HepG2 (cell line): Measurements from ENCODE around the gene LIME1. TPM values are rescaled to one million over a fixed set of nuclear protein-coding genes. Genes with fewer than 3 reads are reported as not detected.

Experiments used
- ATAC-seq: fragments of 200-7000 bp; cut with Tn5 transposase; 3 replicates; pipeline ENCODE4 v1.9.1; 2020; ENCODE audit warnings: mild to moderate bottlenecking, moderate library complexity
- BruUV-seq: library from RNA; stranded (reverse); fragments of 400-500 nt; replicated peaks from 2 replicates; lab custom pipeline; 2021; lab: Mats Ljungman, UMichigan
- CTCF ChIA-PET: fragments of 300-600 bp; formaldehyde crosslinking; extraction: SDS; loops from one replicate; lab custom pipeline; 2021; ENCODE audit warnings: low total read pairs, inconsistent platforms, low intra/inter-chr PET ratio; lab: Yijun Ruan, JAX
- POLR2A ChIA-PET: fragments of 350-600 bp; sonication (Branson Sonifier 250); formaldehyde crosslinking; loops from one replicate; lab custom pipeline; 2020; ENCODE audit warnings: antibody characterized with exemption, inconsistent platforms; lab: Yijun Ruan, JAX
- DNase-seq: peaks from one replicate; pipeline ENCODE4 v3.0.0-alpha.2; 2015; ENCODE audit warnings: low spot score
- FAIRE-seq: peaks from 3 replicates; lab custom pipeline; 2011; peaks lifted over from hg19 to GRCh38; lab: Jason Lieb, UNC
- H2AFZ ChIP-seq: one replicate; pipeline ENCODE4 v1.6.1; 2011; ENCODE audit warnings: low read length, inconsistent platforms
- H3K27ac ChIP-seq: fragments of 300-600 bp; 3 replicates; pipeline ENCODE4 v1.8.0; 2011; ENCODE audit warnings: mixed run types, mild to moderate bottlenecking, mixed read lengths, low read length, inconsistent platforms; ENCODE audit not compliant: insufficient read depth; ENCODE audit errors: extremely low read length
- H3K27me3 ChIP-seq, 2 experiments: fragments of 200-600 bp in 1 of 2; 2 replicates in 1 of 2; 3 replicates in 1 of 2; pipeline versions ENCODE4 v1.6.0 to v1.8.0; 2011; ENCODE audit warnings: low read length in 2 of 2, mild to moderate bottlenecking in 2 of 2, moderate library complexity in 2 of 2, inconsistent platforms in 1 of 2; ENCODE audit not compliant: insufficient read depth in 2 of 2, control insufficient read depth in 1 of 2
- H3K36me3 ChIP-seq, 2 experiments: fragments of 200-600 bp in 1 of 2; replicated peaks in 1 of 2; 2 replicates in 1 of 2; 3 replicates in 1 of 2; pipeline versions ENCODE4 v1.5.1 to v1.8.0; 2011; ENCODE audit warnings: low read length in 2 of 2, inconsistent platforms in 1 of 2; ENCODE audit not compliant: insufficient read depth in 2 of 2, control insufficient read depth in 1 of 2
- H3K4me1 ChIP-seq: 2 replicates; pipeline ENCODE4 v1.5.1; 2012; ENCODE audit warnings: low read length, inconsistent platforms; ENCODE audit not compliant: insufficient read depth
- H3K4me2 ChIP-seq: 2 replicates; pipeline ENCODE4 v1.6.0; 2011; ENCODE audit warnings: low read depth, low read length, inconsistent platforms
- H3K4me3 ChIP-seq, 3 experiments: fragments of 200-600 bp in 1 of 3; sonication (generic), shearing (Covaris generic) in 1 of 3; replicated peaks in 1 of 3; 2 replicates each; pipeline ENCODE4 v1.5.1; 2011 to 2016; ENCODE audit warnings: low read length in 3 of 3, inconsistent platforms in 2 of 3, low read depth in 2 of 3, mild to moderate bottlenecking in 2 of 3, control low read depth in 1 of 3, mixed read lengths in 1 of 3; ENCODE audit not compliant: insufficient read depth in 1 of 3
- H3K79me2 ChIP-seq: one replicate; pipeline ENCODE4 v1.6.1; 2011; ENCODE audit warnings: low read length, inconsistent platforms; ENCODE audit not compliant: insufficient read depth
- H3K9ac ChIP-seq: 2 replicates; pipeline ENCODE4 v1.6.0; 2011; ENCODE audit warnings: mild to moderate bottlenecking, low read depth, low read length, inconsistent platforms; ENCODE audit not compliant: insufficient read depth
- H3K9me3 ChIP-seq: 2 replicates; pipeline ENCODE4 v1.5.1; 2012; ENCODE audit warnings: mild to moderate bottlenecking, low read length
- H4K20me1 ChIP-seq: 2 replicates; pipeline ENCODE4 v1.6.0; 2011; ENCODE audit warnings: inconsistent platforms, mild to moderate bottlenecking, low read length, moderate library complexity; ENCODE audit not compliant: insufficient read depth
- CTCF ChIP-seq: sonication (generic); formaldehyde crosslinking; IDR thresholded peaks from 2 replicates; pipeline ENCODE4 v1.5.0; 2020; ENCODE audit warnings: mild to moderate bottlenecking, missing genetic modification reagents, moderate library complexity
- MTA3 ChIP-seq: sonication (generic); formaldehyde crosslinking; IDR thresholded peaks from 2 replicates; pipeline ENCODE4 v1.4.0; 2020; ENCODE audit warnings: missing genetic modification reagents
- NFIB ChIP-seq: sonication (generic); formaldehyde crosslinking; IDR thresholded peaks from 2 replicates; pipeline ENCODE4 v1.9.0; 2021; ENCODE audit warnings: missing genetic modification reagents, mild to moderate bottlenecking, borderline replicate concordance
- SALL1 ChIP-seq: sonication (generic); formaldehyde crosslinking; IDR thresholded peaks from 2 replicates; pipeline ENCODE4 v1.8.0; 2022; ENCODE audit warnings: mild to moderate bottlenecking, missing genetic modification reagents
- ZMAT5 ChIP-seq: sonication (generic); formaldehyde crosslinking; IDR thresholded peaks from 2 replicates; pipeline ENCODE4 v1.5.0; 2020; ENCODE audit warnings: mild to moderate bottlenecking, low read depth, missing genetic modification reagents, borderline replicate concordance
- WGBS: methylation state at CpG from one replicate; pipeline ENCODE4 v1.1.6; 2017; ENCODE audit warnings: low lambda C conversion rate; 5-methylcytosine and 5-hydroxymethylcytosine counted together
- in situ Hi-C: cut with HindIII; loops from 2 replicates; pipeline ENCODE4 v1.10.0; 2017; ENCODE audit warnings: low pct_unique_long_range_greater_than_20kb; ENCODE audit not compliant: extremely low pct_ligation_motif_present
- intact Hi-C: fragments of 100-400 bp; cut with micrococcal nuclease; formaldehyde crosslinking; loops from one replicate; pipeline ENCODE4 v1.10.0; 2022; ENCODE audit not compliant: unreplicated experiment
- polyA plus RNA-seq, 8 experiments: library from polyadenylated mRNA; depleted of rRNA in 3 of 8; stranded (reverse) in 7 of 8; unstranded in 1 of 8; fragments of >200 nt; fragmentation: Illumina TruSeq in 4 of 8; extraction: Trizol in 4 of 8; gene quantifications; 2 replicates each; pipeline versions ENCODE4 v1.2.1 to v1.2.3, GENCODE V29; 2011 to 2016; ENCODE audit warnings: low read depth in 4 of 8, missing spikeins in 1 of 8, mixed read lengths in 1 of 8; ENCODE audit not compliant: insufficient read depth in 1 of 8
- total RNA-seq, 5 experiments: library from RNA; depleted of rRNA; stranded (reverse); fragments of >200 nt; fragmentation: Illumina TruSeq; extraction: Trizol; gene quantifications; 2 replicates each; pipeline ENCODE4 v1.2.3, GENCODE V29; 2016; ENCODE audit warnings: low read depth in 1 of 5

LIME1 gene
- total and polyA plus RNA-seq, 2 of the 13 experiments (the other 11 are each of a cell fraction or from before 2014, with no cell fraction given): 13.0 to 61.5 TPM

GRCh38 chr20:63755933-63756647, 19.6 kb downstream of the LIME1 start (continued):
- TF ChIP-seq CTCF (CRISPR knock-in tag) (0 out of 2 replicates have a peak, but pooled peaks have one; percentile 22), SALL1 (CRISPR knock-in tag) (0 out of 2 replicates have a peak, but pooled peaks have one; percentile 39), ZMAT5 (CRISPR knock-in tag) (no peak)

- no peaks in the 10 kb centered on the region for H3K36me3 ChIP-seq
- in situ Hi-C loops: no loop called here
- no peak overlapping the region for H3K4me2 ChIP-seq
- H2AFZ ChIP-seq: no peak overlapping the region
- intact Hi-C loops: no loop called here
- 27% methylated on average over 8 of the region's 8 CpGs for WGBS
- peaks cover 25% of the 10 kb centered on the region for H3K4me1 ChIP-seq
- POLR2A ChIA-PET: interaction anchor here (2.0 kb wide), 1 partner anchor 108 kb away, joined by 5 read pairs; the partner anchor contains the start of gene TPD52L2
- no peaks in the 10 kb centered on the region for H3K9me3 ChIP-seq
- H3K27ac ChIP-seq: no peak overlapping the region
- TF ChIP-seq NFIB (CRISPR knock-in tag) (peak; percentile 13; the same call in 1 of the 2 replicates), MTA3 (CRISPR knock-in tag) (no peak)
- TF ChIP-seq, all 625 proteins: peak for 1
- CTCF ChIA-PET: no interaction called here
- DNase-seq (no peak), ATAC-seq (peak; percentile 11), FAIRE-seq (no peak)
- no peaks in the 10 kb centered on the region for H3K79me2 ChIP-seq
- H3K27me3 ChIP-seq: peaks cover 0 to 3% of the 10 kb centered on the region in 2 experiments; a peak in 1 of 5 replicates
- BruUV-seq: no TSS peak
- H3K4me3 ChIP-seq: no peak overlapping the region
- H3K9ac ChIP-seq: no peak overlapping the region
- H4K20me1 ChIP-seq: no peaks in the 10 kb centered on the region
These were observed 20.2 kb downstream of the LIME1 start for GRCh38 chr20:63756648-63756991.
